HG03432 (cell line): ENCODE data around the gene SIAE.

Source experiments
- ATAC-seq: cut with Tn5 transposase; IDR thresholded peaks from one replicate; pipeline ENCODE4 v1.9.1; 2021; ENCODE audit warnings: mild to moderate bottlenecking, moderate library complexity; ENCODE audit not compliant: unreplicated experiment

Gene SIAE

DNA sequence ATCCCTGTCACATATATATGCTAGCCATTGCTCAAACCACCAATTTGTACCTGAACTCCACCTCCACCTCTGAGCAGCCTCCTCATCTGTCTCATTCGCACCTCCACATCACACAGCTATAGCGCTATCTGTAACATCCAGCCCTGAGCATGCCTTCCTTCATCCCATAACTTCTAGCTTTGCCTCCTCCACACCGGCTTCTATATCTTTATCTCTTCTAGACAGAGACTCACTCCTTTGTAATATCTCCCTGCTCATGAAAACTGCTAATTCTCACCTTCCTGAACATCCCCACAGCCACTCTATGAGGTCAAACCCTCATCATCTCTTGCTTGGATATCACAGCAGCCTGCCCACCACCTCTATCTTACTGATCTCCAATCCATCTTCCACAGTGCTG lies 5.9 kb downstream of the SIAE start:
- ATAC-seq, result no peak

DNA sequence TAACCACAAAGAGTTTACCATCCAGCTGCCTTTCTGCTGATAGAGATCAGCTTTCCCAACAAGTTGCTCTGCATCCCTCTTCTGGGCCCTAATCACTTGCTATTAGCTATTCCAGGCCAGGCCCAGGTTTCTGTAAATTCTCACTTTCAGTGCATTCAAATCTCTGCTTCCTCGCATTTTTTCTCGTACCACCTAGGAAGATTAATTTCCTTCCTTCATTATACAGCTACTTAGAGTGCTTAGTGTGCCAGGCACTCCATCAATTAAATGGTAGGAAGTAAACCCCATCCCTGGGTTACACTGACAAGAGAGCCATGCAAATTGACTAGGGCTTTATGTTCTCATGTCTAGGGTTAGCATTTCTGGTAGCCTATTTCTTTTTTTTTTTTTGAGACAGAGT lies 9.7 kb downstream of the SIAE start:
- no peak for ATAC-seq

DNA sequence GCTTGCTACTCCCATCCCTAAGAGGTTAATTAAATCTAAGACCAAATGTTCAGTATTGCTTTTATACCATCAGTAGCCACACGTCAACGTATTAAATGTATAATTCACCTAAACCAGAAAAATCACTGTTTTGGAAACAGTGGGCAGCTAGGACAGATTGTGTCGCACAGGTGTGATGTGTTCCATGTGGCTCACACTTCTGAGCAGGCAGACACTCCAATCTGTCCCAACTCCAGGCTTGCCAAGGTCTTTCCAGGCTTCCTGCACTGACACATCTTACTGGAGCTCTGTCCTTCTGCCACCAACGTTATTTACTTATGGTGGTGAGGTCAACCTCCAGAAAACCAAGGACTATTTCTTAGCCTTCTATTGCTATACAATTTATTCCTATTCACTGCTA lies 11.4 kb downstream of the SIAE start:
- no peak for ATAC-seq

DNA sequence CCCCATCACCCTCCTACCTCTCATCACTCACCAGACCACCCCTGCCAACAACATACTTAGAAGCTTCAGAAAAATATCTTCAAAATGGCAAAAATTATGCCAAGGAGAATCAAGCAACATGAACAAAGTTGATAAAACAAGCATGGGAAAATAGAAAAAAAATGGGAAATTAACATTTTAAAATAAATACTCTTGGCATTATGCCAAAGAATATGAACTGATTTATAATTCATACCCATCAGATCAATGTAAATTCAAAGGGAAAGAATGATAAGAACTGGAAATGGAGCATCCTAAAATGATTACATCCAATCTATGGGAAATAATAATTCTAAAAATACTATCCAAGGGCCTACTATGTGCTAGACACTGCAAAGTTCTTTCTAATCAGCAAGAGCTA lies 12.0 kb downstream of the SIAE start:
- no peak for ATAC-seq

DNA sequence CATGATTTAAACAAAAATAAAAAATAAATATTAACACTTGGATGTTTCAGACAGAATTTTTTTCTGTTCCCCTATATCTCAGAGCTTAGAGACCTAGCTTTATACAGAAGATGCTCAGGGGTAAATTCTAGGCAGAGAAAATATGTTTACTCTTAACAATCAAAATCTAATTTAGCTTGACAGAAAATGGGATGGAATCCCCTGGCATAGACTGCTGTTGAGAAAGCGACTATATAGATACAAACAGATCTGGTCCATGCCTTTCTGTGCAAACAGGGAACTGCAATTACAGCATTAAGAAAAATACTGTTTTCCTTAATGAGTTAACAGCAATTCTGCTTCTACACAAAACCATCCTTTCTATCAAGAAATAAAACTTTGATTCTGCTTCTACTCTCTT lies 14.6 kb downstream of the SIAE start:
- ATAC-seq, result no peak

DNA sequence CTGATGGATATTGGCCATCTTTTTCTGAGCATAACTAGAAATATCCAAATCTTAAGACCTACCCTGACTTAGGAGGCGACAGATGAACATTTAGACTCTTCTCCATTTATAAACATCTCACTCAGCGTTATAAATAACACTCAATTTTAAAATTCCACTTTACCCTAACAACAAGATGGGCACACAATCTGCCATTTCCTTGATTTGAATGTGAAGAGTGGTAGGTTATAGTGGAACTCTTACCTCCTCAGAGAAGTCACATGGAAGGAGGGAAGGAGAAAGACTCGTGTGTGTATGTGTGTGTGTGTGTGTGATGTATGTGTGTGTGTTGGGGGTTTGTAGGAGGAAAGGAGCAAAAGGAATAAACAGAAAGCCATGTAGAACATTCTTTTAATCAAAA lies 15.0 kb downstream of the SIAE start:
- no peak for ATAC-seq

DNA sequence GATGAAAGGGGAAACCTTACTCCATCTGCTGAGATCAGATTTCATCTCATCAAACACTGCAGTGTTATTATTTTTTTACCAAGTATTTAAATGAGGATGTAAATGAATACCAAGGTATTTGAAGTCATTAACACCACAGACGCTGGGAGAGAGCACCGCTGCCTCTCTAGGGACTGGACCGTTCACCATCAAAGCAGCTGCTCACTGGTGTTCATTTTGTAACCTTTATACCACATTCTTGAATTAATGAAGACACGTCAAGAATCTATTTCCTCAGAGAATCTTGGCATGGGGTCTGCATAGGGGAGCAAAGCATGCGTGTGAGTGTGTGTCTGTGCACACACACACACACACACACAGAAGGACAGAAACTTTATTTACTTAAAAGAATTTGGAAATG lies 15.6 kb downstream of the SIAE start:
- no peak for ATAC-seq

DNA sequence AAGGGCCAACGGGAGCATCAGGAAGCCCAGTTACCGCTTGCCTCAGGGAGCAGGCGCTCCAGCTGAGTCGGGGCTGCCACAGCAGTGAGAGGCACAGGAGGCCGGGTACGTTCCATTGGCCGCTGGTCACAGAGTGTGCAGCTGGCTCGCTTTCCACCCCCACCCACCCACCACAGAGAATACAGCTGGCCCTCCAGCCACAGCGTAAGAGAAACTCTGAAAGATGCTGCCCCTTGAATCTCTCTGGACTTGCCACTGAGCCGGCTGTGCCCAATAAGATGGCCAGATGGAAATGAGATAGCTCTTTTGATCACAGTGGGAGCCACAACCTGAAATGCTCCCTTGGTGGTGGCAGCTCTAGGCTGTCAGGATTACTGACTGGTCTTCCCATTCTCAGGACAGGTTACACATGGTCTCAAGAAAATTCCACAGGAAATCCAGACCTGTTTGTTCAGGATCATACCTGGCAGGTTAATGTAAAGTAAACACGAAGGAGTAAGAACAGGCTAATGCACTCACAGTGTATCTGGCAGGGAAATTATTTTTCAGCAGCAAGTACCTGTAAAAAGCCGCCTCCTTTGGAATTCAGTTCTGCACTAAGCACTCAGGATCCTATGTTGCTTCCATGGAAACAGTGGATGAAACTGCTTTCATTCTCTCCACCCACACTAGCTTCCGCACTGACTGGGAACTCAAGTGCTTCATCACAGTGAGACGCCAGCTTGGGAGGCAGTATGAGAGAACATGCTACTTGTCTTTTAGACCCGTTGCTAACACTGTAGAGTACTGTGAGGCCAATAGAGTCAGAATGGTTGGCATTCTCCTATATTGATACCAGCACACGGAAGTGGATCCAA lies 16.5 kb downstream of the SIAE start:
- no peak for ATAC-seq

DNA sequence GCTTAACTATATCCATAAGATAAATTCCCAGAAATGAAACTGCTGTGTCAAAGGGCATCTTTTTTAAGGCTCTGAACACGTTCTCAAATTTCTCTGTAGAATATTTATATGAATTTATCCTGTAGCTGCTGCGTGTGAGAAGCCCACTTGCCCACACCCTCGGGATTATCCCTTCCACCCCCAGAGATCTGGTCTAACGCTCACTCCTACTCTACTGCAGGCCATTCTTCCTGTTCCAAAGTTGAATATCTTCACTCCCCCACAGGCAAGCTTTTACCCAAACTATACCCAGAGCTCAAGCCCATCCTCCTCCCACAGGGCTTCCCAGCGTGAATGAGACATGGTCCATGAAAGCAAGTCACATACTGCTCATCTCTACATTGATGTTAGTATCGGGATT lies 24.9 kb downstream of the SIAE start:
- no peak for ATAC-seq

DNA sequence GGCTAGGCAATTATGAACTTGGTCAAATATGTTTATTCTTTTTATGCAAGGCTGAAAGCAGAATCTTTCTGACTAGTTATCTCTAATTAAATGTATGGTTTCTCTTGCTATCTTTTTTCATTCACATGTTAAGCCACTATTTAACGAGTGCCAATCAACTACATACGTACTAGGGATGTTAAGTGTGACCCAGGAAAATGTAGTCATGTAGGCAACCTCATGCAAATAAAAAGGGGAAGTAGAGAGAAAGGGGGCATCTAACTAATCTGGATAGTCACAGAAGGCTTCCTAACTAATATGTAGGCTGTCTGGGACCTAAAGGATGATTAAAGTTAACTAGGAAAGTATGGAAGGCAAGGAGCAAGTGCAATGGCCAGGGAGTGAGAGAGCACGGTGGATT lies 27.4 kb downstream of the SIAE start:
- peak; percentile 63 for ATAC-seq

DNA sequence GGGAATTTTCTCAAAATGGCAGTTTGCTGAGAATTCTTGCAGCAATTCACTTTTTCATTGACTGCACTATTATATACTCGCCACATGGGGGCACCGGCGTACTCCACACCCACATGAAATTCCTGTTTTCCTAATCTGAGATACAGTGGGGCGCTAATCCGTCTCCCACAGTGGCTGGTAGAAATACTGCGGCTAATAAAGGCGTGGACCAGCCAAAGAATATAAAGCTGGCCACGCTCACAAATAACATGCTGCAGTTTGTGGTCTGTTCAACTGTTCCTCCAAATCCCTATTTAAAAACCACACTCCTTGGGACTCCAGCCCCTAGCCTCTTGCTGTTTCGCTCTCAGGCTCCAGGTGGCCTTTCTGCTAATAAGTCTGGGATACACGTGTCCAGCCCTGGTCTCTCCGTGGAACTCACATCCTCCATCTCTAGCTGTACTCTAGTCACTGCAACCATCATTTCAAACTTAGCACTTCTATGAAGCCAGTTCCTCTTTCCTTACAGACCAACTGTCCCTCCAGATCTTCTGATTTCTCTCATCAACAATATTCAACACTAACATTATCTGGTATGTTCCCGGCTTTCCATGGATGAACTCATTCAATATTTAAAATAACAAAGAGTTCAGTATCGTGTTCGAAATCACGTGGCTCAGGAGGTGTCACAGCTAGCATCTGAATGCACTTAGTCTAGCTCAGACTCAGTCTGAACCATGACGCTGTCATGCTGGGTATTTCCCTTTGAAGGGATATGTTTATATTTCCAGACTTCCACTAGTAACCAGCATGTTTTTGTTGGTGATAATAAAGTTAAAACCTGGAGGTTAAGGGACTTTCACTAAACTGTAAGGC lies 28.9 kb downstream of the SIAE start:
- ATAC-seq, result peak; percentile 67

DNA sequence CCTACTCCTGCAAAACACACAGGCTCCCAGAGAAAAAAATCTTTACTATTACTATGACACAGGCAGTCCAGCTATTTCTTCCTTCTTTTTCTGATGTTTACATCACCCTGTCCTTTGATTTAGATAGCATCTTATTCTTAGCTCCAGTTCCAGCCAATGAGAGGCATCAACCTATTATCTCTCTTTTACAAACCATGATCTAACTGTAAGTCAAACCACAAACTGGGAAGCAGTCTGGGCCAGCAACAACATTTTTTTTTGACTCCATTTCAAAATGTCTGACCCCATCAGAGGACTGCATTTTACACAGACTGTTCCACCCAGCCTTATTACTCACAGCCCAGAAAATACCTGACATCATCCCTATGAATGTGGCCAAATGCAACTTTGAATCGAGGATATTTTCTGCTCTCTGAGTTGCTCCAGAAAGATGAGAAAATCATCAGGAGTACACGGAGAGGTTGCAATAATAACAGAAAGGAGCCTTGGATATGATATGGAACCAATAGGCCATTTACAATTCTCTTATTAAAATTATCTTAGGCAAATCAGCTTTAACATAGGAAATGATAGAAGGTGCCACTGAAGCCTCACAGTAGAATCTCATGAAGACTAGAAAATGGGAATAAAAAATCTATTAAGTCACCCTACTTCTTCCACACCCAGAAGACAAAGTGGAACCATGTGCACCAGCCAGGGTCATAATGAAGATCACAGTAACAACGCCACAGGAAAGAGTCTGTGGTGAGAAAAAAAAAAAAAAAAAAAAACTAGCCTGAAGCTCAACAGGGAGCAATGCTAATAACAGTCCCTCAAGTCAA lies 29.7 kb downstream of the SIAE start:
- no peak for ATAC-seq

DNA sequence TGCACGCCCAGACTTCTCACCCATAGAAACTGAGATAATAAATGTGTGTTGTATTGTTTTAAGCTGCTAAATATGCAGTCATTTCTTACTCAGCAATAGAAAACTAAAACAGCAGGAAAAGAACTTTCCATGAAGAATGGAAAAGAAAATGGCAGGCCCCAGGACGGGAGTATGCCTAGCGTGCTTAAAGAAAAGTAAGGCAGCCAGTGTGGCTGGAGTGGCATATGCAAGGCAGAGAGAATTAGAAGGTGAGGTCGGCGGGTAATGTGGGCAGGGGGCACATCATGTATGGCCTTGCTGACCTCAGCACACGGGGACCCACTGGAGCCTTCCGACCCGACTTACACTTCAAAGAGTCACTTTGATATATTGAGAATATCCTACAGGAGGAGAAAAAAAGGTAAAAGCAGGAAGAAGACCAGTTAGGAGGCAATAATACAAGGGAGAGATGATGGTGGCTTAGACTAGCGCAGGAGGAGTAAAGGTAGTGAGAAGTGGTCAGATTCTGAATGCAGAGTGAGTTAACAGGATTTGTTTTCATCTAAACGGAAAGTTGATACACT lies 30.4 kb downstream of the SIAE start:
- ATAC-seq, result no peak

DNA sequence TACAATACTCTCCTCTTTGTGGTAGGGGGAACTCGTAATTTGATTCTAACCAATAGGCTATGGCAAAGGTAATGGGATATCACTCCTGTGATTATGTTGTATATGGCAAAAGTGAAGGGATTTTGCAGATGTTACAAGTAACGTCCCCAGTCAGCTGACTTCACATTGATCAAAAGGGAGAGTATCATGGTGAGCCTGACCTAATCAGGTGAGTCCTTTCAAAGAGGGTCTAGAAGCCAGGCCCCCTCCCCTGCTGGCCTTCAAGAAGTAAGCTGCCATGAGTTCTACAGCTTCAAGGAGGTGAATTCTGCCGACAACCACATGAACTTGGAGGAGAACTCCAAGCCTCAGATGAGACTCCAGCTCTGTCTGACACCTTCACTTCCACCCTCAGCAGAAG lies 30.9 kb downstream of the SIAE start:
- ATAC-seq, result no peak

DNA sequence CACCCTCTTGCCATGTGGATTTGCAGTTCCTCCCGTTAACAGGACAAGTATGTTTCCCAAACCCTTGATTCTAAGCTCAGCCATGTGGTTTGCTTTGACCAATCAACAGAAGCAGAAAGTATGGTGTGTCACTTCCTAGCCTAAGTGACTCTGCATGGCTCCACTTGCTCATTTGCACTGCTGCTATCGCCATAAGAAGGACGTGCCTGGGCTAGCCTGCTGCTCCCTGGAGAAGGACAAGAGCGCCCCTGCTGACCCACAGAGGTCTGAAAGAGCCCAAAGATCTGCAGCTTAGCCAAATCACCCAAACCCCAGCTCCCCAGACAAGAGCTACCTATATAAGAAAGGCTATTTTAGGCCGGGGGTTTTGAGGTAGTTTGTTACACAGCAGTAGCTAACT lies 32.9 kb downstream of the SIAE start:
- ATAC-seq, result no peak

DNA sequence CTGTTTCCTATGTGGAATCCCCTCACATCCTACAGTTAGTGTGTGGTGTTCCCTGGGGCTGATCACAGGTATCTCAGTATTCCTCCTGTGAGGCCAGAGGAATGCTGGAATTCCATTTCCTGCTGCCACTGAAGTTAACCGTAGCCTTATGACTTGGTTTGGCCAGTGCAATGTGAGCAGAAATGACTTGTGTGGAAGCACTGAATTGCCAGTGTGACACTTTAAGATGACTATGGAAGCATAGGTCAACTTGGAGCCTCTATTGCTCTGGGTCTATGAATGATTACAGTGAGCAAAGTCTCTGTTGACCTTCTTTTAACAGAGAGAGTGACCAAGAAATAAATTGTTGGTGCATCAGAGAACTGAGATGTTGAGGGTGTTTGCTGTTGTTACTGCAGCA lies 34.4 kb downstream of the SIAE start:
- ATAC-seq, result no peak

DNA sequence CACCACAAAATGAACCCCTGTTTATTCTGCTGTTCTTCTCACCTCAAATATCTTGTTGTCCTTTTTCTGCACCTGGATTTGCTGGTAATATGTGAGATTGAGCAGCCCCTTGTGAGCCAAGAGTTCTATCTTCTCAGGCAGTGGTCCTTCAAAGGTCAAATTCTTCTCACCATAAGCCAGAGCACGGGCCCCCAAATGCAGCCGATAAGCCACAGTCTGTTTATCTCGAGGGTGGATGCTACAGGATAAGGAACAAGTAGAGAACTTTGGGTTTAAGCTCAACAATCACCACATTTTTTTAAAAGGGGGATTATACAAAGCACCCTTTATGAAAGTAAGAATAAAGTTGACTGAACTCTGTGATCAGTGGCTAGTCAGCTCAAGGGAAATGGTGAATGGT lies 35.0 kb downstream of the SIAE start:
- ATAC-seq, result no peak

DNA sequence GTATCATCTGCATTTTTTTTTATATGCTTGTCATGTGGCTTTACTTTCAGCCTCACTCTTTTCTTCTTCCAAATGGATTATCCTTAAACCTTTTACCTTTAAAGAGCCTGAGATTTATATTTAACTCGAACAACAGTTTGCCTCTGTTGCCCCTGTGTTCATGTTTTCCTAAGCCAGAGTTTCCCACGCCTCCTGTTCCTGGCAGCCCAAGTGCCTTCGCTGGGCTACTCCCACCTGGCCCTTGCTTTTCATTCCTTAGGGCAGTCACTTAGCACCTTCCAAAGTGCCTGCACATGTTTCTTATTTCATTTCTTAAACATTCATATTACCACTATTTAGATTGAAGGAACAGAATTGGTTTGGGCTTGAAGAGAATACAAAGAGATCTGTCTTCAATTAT lies 37.6 kb downstream of the SIAE start:
- no peak for ATAC-seq

DNA sequence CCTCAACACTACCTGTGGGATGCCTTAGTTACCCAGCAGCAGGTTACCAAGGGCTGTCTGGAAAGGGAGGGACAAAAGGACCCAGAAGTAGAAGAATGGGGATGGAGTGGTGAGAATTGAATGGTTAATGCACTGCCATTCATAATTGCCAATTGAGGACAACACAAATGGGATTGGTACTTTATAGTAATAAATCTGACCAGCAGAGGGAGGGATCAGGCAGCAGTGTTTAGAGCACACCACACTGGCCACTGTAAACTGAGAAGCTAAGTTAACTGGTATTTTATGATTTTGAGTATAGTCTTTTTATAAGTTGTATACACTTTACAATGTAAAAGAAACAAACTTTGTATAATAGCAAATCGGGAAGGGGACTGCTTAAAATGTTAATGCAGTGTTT lies 40.2 kb downstream of the SIAE start:
- ATAC-seq, result no peak

DNA sequence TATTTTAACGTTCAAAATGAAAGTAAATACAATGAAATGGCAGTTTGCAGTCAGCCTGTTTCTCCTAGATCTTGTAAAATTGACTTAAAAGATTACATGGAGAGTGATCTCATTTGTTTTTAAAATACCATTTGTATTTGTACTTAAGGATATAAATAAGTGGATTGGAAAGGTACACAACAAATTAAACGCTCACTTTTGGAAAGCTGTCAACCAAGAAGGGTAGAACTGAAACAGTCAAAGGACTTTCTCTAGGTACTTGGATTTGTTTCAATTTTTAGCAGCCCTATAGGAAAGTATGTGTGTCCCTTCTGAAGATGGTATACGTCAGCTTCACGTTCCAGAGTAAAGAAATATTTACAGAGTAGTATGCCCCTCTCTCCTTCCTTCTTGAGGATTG lies 43.6 kb downstream of the SIAE start:
- no peak for ATAC-seq

DNA sequence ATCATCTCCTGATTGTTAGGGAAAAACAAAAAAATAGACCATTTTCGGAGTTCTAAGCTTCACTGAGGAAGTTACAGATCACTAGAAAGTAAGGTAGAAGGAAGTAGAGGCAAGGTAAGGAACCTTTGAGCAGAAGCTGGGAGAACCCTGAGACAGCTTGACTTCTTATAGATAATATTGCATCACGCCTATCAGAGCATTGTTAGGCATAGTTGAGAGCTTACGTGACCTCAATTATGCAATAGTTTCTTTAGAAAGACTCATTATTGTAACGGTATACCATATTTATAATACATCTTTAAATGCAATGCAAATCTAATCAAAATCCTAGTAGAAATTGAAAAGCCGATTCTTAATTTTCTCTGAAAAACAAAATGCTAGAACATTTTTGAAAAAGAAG lies 46.0 kb downstream of the SIAE start:
- ATAC-seq, result no peak
